WTC11 (cell line): ENCODE results near the gene SH2D1B.

Source experiments
- ATF6 ChIP-seq: sonication (generic); formaldehyde crosslinking; IDR thresholded peaks from 2 replicates; pipeline ENCODE4 v1.8.1; 2023; ENCODE audit warnings: mild to moderate bottlenecking, missing genetic modification reagents
- FOXK1 ChIP-seq: sonication (generic); formaldehyde crosslinking; IDR thresholded peaks from 2 replicates; pipeline ENCODE4 v1.8.0; 2022; ENCODE audit warnings: mild to moderate bottlenecking, moderate library complexity, missing genetic modification reagents
- GRHL2 ChIP-seq: fragments of 250-450 bp; sonication (Bioruptor Pico); IDR thresholded peaks from 2 replicates; pipeline ENCODE4 v1.8.0; 2022; ENCODE audit warnings: mild to moderate bottlenecking, moderate library complexity; ENCODE audit not compliant: insufficient replicate concordance, severe bottlenecking
- JUN ChIP-seq: sonication (generic); formaldehyde crosslinking; IDR thresholded peaks from 2 replicates; pipeline ENCODE4 v1.8.0; 2023; ENCODE audit warnings: mild to moderate bottlenecking, missing genetic modification reagents
- MLX ChIP-seq: sonication (generic); formaldehyde crosslinking; IDR thresholded peaks from 2 replicates; pipeline ENCODE4 v1.8.1; 2023; ENCODE audit warnings: mild to moderate bottlenecking, missing genetic modification reagents, moderate library complexity
- SP1 ChIP-seq: sonication (generic); formaldehyde crosslinking; conservative IDR thresholded peaks from 2 replicates; pipeline ENCODE4 v1.8.1; 2022; ENCODE audit warnings: missing genetic modification reagents
- STAT6 ChIP-seq: sonication (generic); formaldehyde crosslinking; conservative IDR thresholded peaks from 2 replicates; pipeline ENCODE4 v1.8.1; 2023; ENCODE audit warnings: mild to moderate bottlenecking, low read depth, missing genetic modification reagents, moderate library complexity
- TEAD4 ChIP-seq: sonication (generic); formaldehyde crosslinking; IDR thresholded peaks from 2 replicates; pipeline ENCODE4 v1.8.0; 2022; ENCODE audit warnings: mild to moderate bottlenecking, missing genetic modification reagents
- USF1 ChIP-seq: sonication (generic); formaldehyde crosslinking; IDR thresholded peaks from 2 replicates; pipeline ENCODE4 v1.8.0; 2022; ENCODE audit warnings: mild to moderate bottlenecking, missing genetic modification reagents
- ZNF121 ChIP-seq: sonication (generic); formaldehyde crosslinking; IDR thresholded peaks from 2 replicates; pipeline ENCODE4 v1.8.0; 2023; ENCODE audit warnings: missing genetic modification reagents
- ZNF317 ChIP-seq: sonication (generic); formaldehyde crosslinking; IDR thresholded peaks from 2 replicates; pipeline ENCODE4 v1.8.1; 2023; ENCODE audit warnings: low read depth, mild to moderate bottlenecking, moderate library complexity, missing genetic modification reagents, borderline replicate concordance
- ZNF425 ChIP-seq: fragments of 250-450 bp; sonication (Bioruptor Pico); conservative IDR thresholded peaks from 2 replicates; pipeline ENCODE4 v1.9.0; 2021; ENCODE audit warnings: mild to moderate bottlenecking
- TF ChIP-seq, protein P1 (sequence below): fragments of 200-600 bp; IDR thresholded peaks from 2 replicates; pipeline ENCODE4 v1.8.0; 2022; ENCODE audit warnings: antibody characterized with exemption
- TF ChIP-seq, protein P2 (sequence below): sonication (generic); formaldehyde crosslinking; IDR thresholded peaks from 2 replicates; pipeline ENCODE4 v1.8.1; 2023; ENCODE audit warnings: mild to moderate bottlenecking, missing genetic modification reagents, moderate library complexity

DNA sequence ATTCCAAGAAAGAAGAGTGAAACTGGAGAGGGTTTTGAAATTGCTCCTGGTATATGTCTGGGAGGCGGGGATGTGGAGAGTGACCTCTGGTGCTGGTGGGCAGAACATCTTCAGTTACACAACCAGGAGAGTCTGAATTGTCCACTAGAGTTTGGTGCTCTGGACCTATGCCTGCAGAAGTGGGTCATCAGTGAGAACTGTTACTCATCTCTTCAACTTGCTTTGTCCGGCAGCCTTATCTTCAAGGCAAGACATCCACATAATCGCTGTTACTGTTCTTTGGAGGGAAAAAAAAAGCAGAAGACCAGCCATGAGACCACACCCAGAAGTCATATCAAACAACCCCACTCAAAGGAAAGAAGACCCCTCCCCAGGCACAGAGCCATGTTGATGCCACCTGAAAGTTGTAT, 14.9 kb downstream of the SH2D1B start:
- TF ChIP-seq ATF6 (CRISPR knock-in tag) (no peak), ZNF121 (CRISPR knock-in tag) (no peak), TEAD4 (CRISPR knock-in tag) (no peak), JUN (CRISPR knock-in tag) (no peak), STAT6 (CRISPR knock-in tag) (no peak), ZNF317 (no peak), GRHL2 (no peak), ZNF425 (CRISPR knock-in tag) (no peak), USF1 (no peak), MLX (CRISPR knock-in tag) (no peak), SP1 (CRISPR knock-in tag) (no peak), FOXK1 (CRISPR knock-in tag) (no peak)
- TF ChIP-seq, protein P1, sequence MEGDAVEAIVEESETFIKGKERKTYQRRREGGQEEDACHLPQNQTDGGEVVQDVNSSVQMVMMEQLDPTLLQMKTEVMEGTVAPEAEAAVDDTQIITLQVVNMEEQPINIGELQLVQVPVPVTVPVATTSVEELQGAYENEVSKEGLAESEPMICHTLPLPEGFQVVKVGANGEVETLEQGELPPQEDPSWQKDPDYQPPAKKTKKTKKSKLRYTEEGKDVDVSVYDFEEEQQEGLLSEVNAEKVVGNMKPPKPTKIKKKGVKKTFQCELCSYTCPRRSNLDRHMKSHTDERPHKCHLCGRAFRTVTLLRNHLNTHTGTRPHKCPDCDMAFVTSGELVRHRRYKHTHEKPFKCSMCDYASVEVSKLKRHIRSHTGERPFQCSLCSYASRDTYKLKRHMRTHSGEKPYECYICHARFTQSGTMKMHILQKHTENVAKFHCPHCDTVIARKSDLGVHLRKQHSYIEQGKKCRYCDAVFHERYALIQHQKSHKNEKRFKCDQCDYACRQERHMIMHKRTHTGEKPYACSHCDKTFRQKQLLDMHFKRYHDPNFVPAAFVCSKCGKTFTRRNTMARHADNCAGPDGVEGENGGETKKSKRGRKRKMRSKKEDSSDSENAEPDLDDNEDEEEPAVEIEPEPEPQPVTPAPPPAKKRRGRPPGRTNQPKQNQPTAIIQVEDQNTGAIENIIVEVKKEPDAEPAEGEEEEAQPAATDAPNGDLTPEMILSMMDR: no peak
- TF ChIP-seq, protein P2, sequence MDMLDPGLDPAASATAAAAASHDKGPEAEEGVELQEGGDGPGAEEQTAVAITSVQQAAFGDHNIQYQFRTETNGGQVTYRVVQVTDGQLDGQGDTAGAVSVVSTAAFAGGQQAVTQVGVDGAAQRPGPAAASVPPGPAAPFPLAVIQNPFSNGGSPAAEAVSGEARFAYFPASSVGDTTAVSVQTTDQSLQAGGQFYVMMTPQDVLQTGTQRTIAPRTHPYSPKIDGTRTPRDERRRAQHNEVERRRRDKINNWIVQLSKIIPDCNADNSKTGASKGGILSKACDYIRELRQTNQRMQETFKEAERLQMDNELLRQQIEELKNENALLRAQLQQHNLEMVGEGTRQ (CRISPR knock-in tag): no peak
